GM19025 (cell line): ENCODE measurements around the gene ZNF177.
"Not testable (repeated sequence)": the region's sequence is repeated elsewhere in the genome, so short reads cannot be mapped to it uniquely, and the experiment has no call there.

Source experiments
- ATAC-seq: cut with Tn5 transposase; IDR thresholded peaks from one replicate; pipeline ENCODE4 v1.9.1; 2021; ENCODE audit warnings: mild to moderate bottlenecking, low read depth, moderate library complexity; ENCODE audit not compliant: unreplicated experiment

Gene ZNF177

DNA sequence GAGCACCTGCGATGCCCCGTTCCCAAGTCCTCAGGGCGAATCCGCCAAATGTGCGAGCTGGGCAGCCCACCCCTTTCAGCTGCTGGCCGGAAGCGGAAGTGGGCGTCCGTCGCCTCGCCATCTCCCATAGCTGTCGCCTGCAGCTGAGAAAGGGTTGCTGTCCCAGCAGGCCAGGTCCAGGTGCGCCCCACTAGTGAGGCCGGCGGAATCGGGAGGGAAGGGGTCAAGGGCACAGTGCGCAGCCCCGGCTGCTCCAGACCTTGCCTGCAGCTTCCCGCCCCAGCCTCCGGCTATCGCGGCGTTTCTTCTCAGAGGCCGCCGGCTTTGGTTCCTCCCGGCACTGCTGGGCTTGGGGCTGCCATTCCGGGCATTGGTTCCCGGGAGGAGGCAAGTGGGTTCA, at the start of gene ZNF177:
TSS of gene ZNF177 (plus strand) at position 109 of the 400 bp plus-strand sequence. CDS start 15,299 bp downstream, outside the sequence.
- ATAC-seq, result no peak

DNA sequence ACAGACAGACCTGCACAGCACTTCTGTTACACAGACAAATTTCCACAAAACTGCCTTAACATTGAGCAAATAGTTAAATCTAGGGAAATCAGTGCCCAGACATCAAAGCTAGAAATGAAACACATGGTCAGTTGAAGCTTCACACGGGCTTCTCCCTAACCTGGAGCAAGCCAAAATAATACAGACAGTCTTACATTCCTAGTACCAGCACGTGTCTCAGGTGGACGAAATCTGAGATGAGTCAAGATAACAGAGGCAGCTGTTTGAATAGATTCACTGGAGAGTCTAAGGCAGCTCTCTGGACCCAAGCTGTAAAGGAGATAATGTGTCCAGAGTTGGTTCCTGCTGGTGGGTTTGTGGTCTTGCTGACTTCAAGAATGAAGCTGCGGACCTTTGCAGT, 49.1 kb upstream of the ZNF177 start:
- ATAC-seq, result no peak

DNA sequence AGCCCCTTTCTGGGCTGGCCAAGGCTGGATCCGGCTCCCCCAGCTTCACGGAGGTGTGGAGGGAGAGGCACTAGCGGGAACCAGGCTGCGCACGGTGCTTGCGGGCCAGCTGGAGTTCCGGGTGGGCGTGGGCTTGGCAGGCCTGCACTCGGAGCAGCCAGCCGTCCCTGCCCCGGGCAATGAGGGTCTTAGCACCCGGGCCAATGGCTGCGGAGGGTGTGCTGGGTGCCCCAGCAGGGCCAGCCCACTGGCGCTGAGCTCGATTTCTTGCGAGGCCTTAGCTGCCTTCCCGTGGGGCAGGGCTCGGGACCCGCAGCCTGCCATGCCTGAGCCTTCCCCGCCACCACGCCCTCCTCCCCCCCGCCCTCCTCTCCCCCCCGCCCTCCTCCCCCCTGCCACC, 41.5 kb upstream of the ZNF177 start:
- ATAC-seq, result no peak

GRCh38 chr19:9321756-9322155, 41.1 kb upstream of the ZNF177 start:
- not testable (repeated sequence) for ATAC-seq

- not testable (repeated sequence) for ATAC-seq
These were observed 40.6 kb upstream of the ZNF177 start for GRCh38 chr19:9322201-9322600.

GRCh38 chr19:9323557-9323918, 39.3 kb upstream of the ZNF177 start:
- peak; percentile 26 for ATAC-seq

DNA sequence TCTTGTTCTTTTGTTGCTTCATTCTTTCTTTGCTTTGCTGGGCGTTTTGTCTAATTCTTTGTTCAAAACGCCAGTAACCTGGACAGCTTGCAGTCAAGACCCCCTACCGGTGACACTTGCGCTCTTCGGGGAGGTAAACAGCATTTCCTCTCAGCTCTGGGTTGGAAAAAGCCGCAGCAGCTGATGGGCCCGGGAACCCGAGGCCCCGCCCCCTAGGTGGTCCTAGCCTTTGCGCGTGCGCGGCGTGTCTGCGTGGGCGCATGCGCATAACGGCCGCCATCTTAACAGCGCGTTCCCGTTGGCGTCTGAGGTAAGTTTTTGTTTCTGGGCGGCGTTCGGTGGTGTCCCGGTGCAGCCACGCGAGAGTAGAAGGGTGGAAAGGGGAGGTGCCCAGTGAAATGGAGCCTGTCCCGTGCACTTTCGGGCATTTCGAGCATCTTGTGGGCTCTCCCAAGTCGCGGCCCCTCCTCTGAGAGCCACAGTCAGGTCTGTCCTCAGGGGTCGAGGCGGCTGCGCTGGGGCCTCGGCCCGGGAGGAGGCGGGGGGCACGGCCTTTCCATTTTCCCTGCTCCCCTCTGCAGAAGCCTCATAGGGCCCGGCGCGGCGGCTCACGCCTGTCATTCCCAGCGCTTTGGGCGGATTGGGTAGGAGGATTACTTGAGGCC, 38.8 kb upstream of the ZNF177 start, which contains the start of gene ZNF559:
TSS of gene ZNF559 (plus strand) at position 261 of the 665 bp plus-strand sequence. CDS start 14,371 bp downstream, outside the sequence.
- ATAC-seq, result peak; percentile 94

DNA sequence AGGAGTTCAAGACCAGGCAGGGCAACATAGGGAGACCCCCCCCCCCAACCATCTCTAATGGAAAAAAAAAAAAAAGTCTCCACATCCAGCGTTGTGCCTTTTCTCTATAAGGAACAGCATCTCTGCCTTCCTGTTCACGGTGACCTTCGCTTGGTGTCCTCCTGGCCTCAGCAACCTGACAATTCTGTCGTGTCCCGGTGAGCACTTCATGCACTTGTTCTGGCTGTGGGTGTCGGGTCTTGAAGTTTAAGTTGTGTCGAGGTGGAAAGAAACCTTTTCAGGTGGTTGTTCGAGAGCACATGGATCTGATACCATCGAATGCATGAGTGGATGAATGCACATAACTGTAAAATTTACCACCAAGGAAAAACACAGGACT, 38.2 kb upstream of the ZNF177 start:
- no peak for ATAC-seq

DNA sequence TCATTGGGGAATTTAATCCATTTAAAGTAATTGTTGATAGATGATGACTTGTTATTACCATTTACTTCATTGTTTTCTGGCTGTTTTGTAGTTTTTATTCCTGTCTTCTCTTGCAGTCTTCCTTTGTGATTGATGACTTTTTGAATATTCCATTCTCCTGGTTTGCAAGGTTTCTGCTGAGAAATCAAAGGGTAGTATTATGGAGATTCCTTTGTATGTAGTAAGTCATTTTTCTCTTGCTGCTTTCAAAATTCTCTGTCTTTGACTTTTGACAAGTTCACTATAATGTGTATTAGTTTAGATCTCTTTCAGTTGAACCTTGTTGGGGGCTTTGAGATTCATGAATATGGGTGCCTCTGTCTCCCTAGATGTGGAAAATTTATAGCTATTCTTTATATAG, 32.8 kb upstream of the ZNF177 start:
- ATAC-seq, result no peak

DNA sequence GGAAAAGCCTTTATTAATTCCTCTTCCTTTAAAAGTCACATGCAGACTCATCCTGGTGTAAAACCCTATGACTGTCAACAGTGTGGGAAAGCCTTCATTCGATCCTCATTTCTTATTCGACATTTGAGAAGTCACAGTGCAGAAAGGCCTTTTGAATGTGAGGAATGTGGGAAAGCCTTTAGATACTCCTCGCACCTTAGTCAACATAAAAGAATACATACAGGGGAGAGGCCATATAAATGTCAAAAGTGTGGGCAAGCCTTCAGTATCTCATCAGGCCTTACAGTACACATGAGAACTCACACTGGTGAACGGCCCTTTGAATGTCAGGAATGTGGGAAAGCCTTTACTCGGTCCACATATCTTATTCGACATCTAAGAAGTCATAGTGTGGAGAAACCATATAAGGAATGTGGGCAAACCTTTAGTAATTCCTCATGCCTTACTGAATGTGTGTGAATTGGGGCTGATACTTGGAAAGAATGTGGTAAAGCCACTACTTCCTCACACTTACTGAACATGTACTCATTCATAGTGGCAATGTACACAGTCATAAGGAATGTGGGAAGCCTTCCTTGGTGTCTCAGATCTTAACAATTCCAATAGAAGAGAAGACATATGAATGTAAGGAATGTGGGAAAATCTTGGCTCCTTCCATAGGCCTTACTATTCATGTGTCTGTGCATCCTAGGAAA, 20.1 kb upstream of the ZNF177 start:
- no peak for ATAC-seq

DNA sequence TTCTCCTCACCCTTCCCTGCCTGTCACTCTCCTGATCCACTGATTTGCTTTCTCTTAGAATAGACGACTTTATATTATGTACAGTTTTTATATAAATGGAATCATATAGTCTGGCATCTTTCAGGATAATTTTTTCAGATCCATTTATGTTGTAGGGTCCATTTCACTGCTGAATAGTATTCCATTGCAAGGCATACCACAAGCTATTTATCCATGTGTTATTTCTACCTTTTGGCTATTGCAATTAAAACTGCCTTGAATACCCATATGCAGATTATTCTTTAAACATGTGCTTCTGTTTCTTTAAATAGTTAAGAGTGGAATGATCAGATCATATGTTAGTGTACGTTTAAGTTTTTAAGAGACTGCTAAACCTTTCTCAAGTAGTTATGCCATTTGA, 17.8 kb upstream of the ZNF177 start:
- ATAC-seq, result no peak

GRCh38 chr19:9348253-9348652, 14.6 kb upstream of the ZNF177 start:
- ATAC-seq, result no peak

DNA sequence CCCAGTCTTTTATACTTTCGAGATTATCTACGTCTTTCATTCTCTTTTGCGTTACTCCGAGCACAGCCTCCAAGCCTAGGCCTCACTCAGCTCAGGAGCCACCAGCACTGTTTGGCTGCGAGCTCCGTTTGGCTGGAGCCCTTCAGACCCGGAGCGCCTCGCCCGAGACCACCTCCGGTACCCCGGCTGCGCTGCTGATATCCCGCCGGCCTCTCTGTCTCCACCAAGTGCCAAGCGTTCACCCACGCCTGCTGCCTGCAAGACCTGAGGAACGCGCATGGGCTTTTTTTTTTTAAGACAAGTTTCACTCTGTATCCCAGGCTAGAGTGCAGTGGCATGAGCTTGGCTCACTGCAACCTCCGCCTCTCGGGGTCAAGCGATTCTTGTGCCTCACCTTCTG, 14.1 kb upstream of the ZNF177 start:
- no peak for ATAC-seq

DNA sequence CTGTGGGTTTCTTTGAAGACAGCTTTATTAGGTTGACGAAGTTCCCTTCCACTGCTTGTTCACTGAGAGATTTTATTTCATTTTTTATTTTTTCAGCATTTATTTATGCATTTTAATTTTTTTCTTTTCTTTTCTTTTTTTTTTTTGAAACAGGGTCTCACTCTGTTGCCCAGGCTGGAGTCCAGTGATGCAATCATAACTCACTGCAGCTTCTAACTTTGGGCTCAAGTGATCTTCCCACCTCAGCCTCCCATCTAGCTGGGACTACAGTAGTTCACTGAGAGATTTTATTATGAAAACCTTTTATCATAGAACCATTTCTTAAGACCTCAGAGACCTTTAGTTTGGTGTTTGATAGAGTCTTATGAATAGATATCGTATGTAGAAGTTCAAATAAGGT, 10.3 kb upstream of the ZNF177 start:
- no peak for ATAC-seq

- ATAC-seq, result no peak
These were observed 9.8 kb upstream of the ZNF177 start for GRCh38 chr19:9353011-9353410.

- no peak for ATAC-seq
These were observed 8.2 kb upstream of the ZNF177 start for GRCh38 chr19:9354651-9355050.

DNA sequence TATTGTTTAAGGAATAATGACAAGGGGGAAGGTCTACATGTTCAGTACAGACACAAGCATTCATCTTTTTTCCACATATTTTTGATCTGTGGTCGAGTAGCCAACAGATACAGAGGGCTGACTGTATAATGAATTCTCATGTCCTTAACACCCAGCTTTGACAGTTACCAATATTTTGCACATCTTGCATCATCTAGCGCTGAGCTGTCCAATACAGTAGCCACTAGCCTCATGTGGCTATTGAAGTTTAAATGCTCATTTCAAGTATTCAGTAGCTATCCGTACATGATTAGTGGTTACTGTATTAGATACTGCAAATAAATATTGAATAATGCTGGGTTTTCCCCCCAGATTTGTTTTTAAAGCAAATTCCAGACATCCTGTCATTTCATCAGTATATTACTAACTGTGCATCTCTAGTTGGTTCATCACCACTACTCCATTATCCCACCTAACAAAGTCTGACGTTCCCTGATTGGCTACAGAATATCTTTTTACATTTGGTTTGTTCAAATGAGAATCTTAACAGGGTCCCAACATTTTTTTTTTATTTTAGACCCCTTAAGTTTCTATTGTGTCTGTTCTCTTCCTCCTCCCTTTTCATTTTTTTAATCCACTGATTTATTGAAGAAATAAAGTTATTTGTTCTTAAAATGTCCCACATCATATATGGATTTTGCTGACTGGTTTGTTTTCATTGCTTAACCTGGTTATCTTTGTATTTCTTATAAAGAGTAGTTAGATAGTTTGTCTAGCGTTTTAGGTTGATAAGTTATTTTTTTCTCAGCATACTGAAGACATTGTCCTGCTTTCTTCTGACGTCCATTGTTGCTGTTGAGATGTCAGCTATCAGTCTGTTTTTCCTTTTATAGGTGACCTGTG, 8.2 kb downstream of the ZNF177 start:
- no peak for ATAC-seq

- no peak for ATAC-seq
These were observed 18.6 kb downstream of the ZNF177 start for GRCh38 chr19:9381361-9381785.

DNA sequence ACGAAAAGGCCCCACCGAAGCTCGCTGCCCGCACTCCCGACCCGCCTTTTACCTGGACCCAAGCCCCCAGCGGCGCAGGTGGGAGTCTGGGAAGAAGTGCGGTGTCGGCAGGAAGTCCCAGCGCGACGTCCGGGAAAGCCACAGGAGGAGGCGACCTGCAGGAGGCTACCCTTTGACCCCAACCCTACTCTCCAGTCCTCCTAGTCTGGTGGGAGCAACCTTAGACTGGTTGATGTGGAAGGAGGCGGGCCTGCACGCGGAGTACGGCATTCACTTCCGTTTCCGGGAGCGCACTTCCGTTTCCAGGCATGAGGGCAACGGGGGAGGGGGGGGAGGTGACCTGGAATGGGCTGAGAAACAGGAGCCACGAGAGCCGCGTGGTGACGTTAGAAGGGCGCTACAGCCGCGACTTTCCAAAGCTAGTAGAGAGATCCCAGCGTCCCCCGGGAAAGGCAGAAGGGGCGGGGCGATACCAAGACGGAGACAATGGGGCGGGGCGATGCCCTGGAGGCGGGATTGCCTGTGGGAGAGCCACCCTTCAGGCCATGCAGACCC, 44.1 kb downstream of the ZNF177 start:
- ATAC-seq, result no peak

- no peak for ATAC-seq
These were observed 45.0 kb downstream of the ZNF177 start for GRCh38 chr19:9407827-9408226.
